ENCODE results near the gene SRSF4.

DNA sequence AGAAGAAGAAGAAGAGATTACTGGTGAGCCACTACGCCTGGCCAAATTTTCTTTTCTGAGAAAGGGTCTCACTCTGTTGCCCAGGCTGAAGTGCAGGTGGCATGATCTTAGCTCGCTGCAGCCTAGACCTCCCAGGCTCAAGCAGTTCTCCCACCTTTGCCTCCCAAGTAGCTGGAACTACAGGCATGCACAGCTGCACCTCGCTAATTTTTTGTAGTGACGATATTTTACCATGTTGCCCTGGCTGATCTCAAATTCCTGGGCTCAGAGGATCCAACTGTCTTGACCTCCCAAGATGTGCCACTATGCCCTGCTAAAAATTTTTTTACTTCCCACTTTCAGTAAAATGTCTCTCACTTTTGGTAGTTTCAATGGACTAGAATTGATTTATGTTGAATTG is 82.4 kb downstream of the SRSF4 start:
- TF ChIP-seq, protein P1, sequence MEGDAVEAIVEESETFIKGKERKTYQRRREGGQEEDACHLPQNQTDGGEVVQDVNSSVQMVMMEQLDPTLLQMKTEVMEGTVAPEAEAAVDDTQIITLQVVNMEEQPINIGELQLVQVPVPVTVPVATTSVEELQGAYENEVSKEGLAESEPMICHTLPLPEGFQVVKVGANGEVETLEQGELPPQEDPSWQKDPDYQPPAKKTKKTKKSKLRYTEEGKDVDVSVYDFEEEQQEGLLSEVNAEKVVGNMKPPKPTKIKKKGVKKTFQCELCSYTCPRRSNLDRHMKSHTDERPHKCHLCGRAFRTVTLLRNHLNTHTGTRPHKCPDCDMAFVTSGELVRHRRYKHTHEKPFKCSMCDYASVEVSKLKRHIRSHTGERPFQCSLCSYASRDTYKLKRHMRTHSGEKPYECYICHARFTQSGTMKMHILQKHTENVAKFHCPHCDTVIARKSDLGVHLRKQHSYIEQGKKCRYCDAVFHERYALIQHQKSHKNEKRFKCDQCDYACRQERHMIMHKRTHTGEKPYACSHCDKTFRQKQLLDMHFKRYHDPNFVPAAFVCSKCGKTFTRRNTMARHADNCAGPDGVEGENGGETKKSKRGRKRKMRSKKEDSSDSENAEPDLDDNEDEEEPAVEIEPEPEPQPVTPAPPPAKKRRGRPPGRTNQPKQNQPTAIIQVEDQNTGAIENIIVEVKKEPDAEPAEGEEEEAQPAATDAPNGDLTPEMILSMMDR (IDR thresholded peaks at IDR 0.05; ENCODE audit: poor library complexity): no peak
- TF ChIP-seq EZH2phosphoT487 (IDR thresholded peaks at IDR 0.05; ENCODE audit: low read depth, severe bottlenecking, unreplicated experiment): no peak

Data from hepatocyte (in vitro differentiated cells).